Non-pigmented ciliary epithelial cell (primary cell): Measurements from ENCODE around the gene CCDC38.
"Not testable (repeated sequence)": the region's sequence is repeated elsewhere in the genome, so short reads cannot be mapped to it uniquely, and the experiment has no call there.

Experiments
- DNase-seq: peaks from one replicate; pipeline ENCODE4 v3.0.0-alpha.2; 2010; ENCODE audit warnings: low read depth

CCDC38 gene

DNA sequence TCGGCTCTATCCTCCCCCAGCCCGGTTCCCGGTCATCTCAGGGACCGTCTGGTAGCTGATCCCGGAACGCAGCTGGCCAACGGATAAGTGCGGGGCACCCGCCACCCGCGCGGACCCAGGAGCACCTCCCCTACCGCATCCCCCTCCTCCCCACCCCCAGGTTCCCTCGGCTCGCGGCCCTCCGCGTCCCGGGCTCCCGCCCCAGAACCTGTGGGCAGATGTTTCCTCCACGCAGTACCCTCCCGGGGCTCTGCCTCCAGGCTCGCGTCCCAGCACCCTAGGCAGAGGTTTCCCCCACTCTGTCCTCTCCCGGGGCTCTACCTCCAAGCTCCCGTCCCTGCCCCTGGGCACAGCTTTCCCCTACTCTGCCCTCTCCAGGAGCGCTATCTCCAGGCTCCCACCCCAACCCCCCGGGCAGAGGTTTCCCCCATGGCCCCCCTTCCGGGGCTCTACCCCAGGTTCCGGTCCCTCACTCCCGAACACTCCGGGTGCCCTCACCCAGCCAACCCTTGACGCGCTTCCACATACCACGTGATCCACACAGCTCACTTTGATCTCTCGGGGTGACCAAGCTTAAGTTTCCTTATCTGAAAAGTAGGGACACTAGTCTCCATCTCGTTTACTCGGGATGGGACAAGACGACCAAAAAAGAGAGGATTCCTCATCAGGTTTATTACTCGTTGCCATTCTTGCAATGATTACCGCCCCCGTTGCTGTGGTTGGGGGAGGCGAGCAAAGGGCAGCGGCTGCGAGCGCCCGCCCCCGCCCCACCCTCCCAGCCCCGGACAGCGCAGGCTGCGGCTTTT, at the start of gene CCDC38:
CCDC38 (minus strand) TSS at position 91 of the 806 bp plus-strand sequence. CDS start 6,105 bp downstream, outside the sequence.
- no peak for DNase-seq

- no peak for DNase-seq
Observed at GRCh38 chr12:95990136-95990535, 47.7 kb upstream of the CCDC38 start.

- DNase-seq: no peak
Observed at GRCh38 chr12:95989504-95990123, 47.2 kb upstream of the CCDC38 start.

DNA sequence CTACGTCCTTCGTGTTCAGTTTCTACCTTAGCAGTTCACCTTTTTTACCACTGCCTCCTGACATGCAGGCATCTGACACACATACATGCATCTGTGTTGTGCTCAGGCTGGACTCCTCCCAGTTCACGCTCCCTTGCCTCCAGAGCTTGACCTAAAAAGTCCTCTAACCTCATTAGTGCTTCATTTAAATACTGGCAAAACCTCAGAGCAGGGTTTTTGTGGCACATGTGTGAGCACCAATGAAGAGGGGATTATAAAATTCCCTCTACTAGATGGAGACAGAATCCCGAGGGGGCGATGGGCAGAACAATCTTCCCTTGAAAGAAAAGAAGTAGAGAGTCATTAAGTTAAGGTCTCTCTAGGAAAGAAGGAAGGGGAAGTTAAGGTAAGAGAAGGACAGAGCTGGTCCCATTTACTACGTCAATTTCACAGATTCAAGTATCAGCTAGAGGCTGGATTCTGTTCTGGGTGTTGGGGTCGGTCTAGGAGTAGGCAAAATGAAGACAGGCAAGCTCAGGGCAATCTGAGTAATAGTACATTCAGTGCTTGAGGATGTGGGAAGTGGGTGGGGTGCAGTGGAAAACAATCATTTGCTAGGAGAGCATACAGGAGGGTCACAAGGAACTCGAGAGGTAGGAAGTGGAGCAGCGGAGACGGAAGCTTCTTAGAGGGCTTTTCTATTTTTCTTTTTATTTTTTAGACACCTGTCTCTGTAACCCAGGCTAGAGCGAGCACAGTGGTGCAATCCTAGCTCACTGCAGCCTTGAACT, 46.3 kb upstream of the CCDC38 start:
- no peak for DNase-seq

DNA sequence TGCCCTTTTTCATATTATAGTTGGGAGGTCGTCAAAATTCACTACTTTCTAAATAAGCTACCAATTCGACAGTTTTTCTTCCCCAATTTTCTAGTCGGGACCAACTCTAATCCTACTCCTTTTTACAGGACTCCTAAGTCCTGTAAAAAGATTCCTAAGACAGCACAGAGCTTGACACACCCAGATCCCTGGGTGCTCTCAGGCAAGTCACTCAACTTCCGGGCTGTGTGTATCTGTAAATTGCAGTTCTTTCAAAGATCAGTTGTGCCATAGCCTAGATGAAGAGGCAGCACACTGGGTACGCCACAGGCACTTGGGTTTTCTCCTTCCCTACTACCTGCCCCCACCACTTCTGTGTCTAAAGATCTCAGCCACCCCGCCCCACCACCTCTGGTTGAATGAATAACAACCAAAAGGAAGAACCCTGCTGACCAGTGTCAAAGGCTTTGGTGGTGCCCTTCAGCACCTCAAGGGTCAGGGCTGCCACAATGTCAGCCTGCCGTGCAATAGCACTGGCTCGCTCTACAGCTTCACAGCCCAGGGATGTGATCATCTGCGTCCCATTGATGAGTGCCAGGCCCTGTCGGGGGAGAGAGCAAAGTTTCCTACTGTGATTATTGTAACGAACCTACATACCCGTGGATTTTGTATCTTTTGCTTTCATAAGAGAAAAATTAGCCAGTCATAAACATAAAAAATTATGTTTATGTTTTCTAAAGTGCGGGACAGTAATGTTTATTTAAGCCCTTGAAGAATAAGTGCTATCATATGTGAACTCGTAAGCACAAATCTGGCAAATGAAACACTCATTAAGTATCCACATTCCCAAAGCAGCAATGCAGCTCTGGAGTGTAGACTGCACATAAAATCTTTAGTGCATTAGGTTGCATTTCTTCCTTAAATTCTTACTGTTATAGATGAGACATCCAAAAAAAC, 44.5 kb upstream of the CCDC38 start:
- no peak for DNase-seq

DNA sequence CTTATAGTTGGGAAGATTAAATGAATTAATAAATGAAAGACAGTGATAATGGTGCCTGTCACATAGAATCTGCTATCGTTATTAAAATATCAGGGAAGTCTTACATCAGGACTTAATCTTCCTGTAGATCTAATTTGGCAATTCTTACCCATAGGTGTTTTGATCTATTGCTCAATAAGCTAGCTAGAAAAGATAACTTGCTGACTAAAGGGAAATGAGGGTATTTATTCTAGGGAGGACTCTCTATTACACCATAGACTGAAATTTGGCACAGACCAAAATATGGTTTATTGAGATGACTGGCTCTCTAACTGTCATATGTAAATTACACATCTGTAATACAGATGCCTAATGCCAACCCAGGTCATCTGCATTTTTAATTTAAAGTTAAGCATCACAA, 42.3 kb upstream of the CCDC38 start:
- DNase-seq: no peak

DNA sequence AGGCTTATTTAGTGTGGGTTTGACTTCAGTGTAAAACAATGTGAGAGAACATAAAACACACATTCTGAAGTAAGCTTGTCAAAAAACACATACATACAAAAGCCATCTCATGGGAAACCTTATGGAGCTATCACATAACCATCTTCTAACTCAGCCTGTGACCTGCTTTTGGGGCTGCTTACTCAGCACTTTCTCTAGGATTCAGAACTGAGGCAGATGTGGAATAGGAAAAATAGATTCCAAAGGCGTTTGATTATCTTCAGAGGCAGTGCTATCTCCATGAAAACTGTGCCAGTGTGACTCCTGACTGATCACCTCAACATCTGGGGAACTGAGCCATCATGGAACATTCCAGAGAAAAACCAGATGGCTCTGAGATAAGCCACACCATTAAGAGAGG, 40.2 kb upstream of the CCDC38 start:
- no peak for DNase-seq

GRCh38 chr12:95980437-95980836, 38.0 kb upstream of the CCDC38 start:
- DNase-seq: no peak

DNA sequence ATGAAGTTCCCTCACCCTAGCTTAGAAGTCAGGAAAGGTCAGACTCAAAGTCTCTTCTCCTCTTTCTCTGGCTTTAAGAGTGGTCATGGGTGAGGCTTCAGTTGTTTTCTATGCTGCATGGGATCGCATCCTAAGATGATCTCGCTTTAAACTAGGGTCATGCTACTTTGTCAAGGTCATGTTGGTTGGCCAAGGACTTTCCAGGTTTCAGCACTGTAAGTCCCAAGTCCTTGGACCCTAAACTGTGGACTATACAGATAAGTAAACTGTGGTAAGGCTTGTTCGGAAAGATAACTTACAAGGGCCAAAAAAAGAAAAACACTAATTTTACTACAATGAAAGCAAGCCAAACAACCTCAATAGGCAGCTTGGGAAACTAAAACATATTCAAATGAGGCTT, 36.4 kb upstream of the CCDC38 start:
- DNase-seq: no peak

GRCh38 chr12:95978351-95978750, 35.9 kb upstream of the CCDC38 start:
- no peak for DNase-seq

DNA sequence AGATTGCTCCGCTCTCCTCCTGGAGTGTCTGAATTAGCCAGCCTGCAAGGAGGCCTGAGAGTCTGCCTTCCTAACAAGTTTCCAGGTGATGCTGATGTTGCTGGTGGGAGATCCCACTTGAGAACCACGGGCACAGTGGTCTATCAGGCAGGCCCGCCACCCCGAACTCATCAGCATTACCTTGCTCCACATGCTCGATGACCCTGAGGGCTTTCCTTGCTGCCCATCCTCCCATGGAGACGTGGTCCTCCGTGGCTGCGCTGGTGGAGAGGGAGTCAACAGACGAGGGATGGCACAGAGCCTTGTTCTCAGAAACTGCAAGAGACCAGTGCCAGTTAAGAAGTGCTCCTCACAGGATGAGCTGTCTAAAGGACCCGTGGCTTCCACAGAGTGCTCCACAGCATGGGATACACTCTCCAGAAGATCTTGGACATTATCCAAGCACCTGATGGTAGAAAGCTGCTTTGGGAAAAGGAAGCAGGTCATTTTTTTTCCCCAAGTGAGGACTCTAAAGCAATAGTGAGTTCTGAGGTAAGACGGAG, 35.4 kb upstream of the CCDC38 start:
- no peak for DNase-seq

GRCh38 chr12:95976416-95976832, 34.0 kb upstream of the CCDC38 start:
- DNase-seq: no peak

DNA sequence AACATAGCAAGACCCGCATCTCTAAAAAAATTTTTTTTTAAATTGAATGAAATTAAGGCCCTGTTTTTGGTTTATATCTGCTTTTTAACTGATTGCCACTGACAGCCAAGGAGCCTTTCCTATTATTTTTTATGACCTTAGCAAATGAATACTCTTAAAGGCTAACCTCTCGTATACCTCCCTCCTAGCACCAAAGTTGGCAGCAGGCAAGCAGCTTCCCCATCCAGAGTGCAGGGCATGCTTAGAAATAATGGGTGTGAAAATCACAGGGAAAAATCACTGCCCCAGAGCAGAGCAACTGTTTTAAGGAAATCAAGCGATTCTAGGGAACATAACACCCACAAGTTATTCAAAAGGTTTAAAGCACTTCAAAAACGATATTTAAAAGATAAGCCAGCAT, 33.1 kb upstream of the CCDC38 start:
- DNase-seq: no peak

DNA sequence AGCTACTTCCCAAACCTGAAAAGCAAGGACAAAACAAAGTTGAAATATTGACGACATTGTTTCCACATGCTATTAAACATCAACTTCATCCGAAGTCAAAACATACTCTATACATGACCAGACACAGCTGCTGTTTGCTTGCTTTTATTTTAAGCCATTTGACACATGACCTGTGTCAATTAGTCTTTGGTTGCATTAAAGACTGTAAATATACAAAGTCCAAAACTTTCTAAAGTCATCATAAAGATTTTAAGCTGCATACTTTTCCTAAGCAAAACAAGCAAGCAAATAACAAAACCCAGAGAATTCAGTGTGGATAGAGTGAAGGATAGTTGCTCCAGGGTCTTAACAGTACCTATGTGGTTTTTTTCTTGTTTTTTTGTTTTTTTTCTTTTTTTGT, 31.9 kb upstream of the CCDC38 start:
- no peak for DNase-seq

GRCh38 chr12:95972832-95973456, 30.5 kb upstream of the CCDC38 start:
- DNase-seq: no peak

DNA sequence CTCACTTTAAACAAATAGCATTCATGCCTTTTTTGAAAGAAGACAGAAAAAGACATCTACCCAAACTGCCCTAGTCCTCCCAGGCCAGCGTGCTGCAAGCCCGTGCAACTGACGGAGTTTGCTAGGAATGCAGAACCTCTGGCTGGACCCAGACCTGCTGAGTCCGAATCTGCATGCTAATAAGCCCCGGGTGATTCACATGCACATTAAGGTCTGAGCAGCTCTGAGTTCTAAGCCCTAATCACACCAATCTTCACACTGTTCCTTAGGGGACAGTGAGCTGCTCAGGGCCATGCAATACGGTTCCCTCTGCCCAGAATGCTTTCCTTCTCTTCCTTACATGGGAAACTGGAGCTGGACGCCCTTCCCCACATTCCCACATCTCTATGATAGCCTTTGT, 28.5 kb upstream of the CCDC38 start:
- no peak for DNase-seq

DNA sequence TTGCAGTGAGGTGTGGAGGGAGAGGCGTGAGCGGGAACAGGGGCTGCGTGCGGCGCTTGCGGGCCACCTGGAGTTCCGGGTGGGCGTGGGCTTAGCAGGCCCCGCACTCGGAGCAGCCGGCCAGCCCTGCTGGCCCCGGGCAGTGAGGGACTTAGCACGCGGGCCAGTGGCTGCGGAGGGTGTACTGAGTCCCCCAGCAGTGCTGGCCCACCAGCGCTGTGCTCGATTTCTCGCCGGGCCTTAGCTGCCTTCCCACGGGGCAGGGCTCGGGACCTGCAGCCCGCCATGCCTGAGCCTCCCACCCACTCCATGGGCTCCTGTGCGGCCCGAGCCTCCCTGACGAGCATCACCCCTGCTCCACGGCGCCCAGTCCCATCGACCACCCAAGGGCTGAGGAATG, 26.7 kb upstream of the CCDC38 start:
- DNase-seq: not testable (repeated sequence)

DNA sequence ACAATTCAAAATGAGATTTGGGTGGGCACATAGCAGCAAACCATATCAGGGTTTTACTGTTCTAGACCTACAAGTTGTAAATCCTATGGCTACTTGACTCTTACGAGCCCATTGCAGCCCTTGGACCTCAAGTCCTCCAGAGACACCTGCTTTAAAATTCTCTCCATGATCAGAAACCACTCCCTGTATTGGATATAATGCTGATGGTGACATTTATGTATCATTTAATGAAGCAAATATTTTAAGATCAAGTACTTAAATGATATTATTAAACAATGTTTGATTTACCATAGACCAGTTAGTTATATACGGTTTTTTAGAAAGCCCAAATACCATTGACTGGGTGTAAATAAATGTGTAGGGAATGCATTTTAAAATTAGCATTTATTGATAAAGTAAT, 24.9 kb upstream of the CCDC38 start:
- no peak for DNase-seq

DNA sequence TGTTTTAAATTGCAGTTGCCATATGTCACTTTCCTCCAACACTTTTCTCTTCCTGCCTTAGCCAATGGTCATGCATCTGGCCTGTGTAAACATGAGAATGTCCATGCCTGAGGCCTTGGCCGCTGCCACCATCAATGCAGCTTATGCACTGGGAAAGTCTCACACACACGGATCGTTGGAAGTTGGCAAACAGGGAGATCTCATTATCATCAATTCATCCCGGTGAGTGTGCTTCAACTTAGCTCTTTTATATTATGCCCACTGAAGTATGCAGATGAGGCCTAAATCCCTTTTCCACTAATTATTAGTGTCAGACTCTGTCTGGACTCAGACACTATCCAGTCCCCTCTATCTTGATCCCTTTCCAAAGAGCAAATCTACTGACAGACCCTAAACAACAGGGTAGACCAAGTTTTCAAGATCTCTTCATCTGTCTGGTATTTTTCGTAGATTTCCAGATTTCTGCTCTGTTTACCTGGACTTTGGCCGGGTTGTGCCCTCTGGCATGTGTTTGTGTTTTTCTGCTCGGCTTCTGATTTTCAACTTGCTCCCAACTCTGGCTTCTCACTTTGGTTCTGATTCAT, 24.0 kb upstream of the CCDC38 start:
- no peak for DNase-seq

- no peak for DNase-seq
Observed at GRCh38 chr12:95963096-95963495, 20.7 kb upstream of the CCDC38 start.

- no peak for DNase-seq
Observed at GRCh38 chr12:95962222-95962621, 19.8 kb upstream of the CCDC38 start.
